GM19043 (cell line): ENCODE data around the gene AKIP1.
"Not testable (repeated sequence)": the region's sequence is repeated elsewhere in the genome, so short reads cannot be mapped to it uniquely, and the experiment has no call there.

Experiments used
- ATAC-seq: cut with Tn5 transposase; IDR thresholded peaks from one replicate; pipeline ENCODE4 v1.9.1; 2021; ENCODE audit warnings: low read depth; ENCODE audit not compliant: unreplicated experiment

AKIP1 gene

GRCh38 chr11:8914661-8915018 is 3.7 kb downstream of the AKIP1 start:
- ATAC-seq: no peak

GRCh38 chr11:8917157-8917825 is 6.3 kb downstream of the AKIP1 start:
- ATAC-seq: no peak

GRCh38 chr11:8922691-8923090 is 11.7 kb downstream of the AKIP1 start:
- no peak for ATAC-seq

GRCh38 chr11:8925711-8926110 is 14.7 kb downstream of the AKIP1 start:
- ATAC-seq: no peak

GRCh38 chr11:8926236-8926635 is 15.2 kb downstream of the AKIP1 start:
- ATAC-seq: no peak

- ATAC-seq: no peak
These were observed 16.2 kb downstream of the AKIP1 start for GRCh38 chr11:8927233-8927632.

GRCh38 chr11:8928205-8928604 is 17.2 kb downstream of the AKIP1 start:
- no peak for ATAC-seq

- no peak for ATAC-seq
These were observed 18.1 kb downstream of the AKIP1 start for GRCh38 chr11:8928981-8929615.

GRCh38 chr11:8930456-8931175 is 19.6 kb downstream of the AKIP1 start:
- ATAC-seq: no peak

- ATAC-seq: no peak
These were observed 21.7 kb downstream of the AKIP1 start, which contains the start of gene C11orf16 for GRCh38 chr11:8932564-8933180. Gene C11orf16, minus strand, starts transcription at chr11:8932947. Its CDS starts 639 bp downstream, at chr11:8932308.

GRCh38 chr11:8933931-8934330 is 22.9 kb downstream of the AKIP1 start:
- ATAC-seq: no peak

GRCh38 chr11:8934742-8935488 is 23.9 kb downstream of the AKIP1 start:
- no peak for ATAC-seq

- ATAC-seq: not testable (repeated sequence)
These were observed 24.8 kb downstream of the AKIP1 start for GRCh38 chr11:8935789-8936188.

- no peak for ATAC-seq
These were observed 26.2 kb downstream of the AKIP1 start for GRCh38 chr11:8937159-8937558.

GRCh38 chr11:8937659-8938058 is 26.7 kb downstream of the AKIP1 start:
- ATAC-seq: no peak

- ATAC-seq: no peak
These were observed 30.5 kb downstream of the AKIP1 start for GRCh38 chr11:8941341-8942103.

- no peak for ATAC-seq
These were observed 31.6 kb downstream of the AKIP1 start, which contains the start of gene ASCL3 for GRCh38 chr11:8942518-8943066. Gene ASCL3, minus strand, starts transcription at chr11:8943016. Its CDS starts 4,855 bp downstream, at chr11:8938161.

GRCh38 chr11:8947230-8947943 is 36.4 kb downstream of the AKIP1 start:
- no peak for ATAC-seq

- ATAC-seq: no peak
These were observed 37.9 kb downstream of the AKIP1 start for GRCh38 chr11:8948886-8949285.
